SU-DHL-6 (cell line): ENCODE measurements around the gene ACTL10.

Experiments used
- EZH2phosphoT487 ChIP-seq: fragments of 200-600 bp; sonication (generic), shearing (Covaris generic); conservative IDR thresholded peaks from 2 replicates; pipeline ENCODE4 v1.6.1; 2018; ENCODE audit warnings: mild to moderate bottlenecking, antibody characterized with exemption, low read length, moderate library complexity, mixed read lengths
- TF ChIP-seq, protein P1 (sequence below): fragments of 200-600 bp; sonication (generic); IDR thresholded peaks from one replicate; pipeline ENCODE4 v1.5.1; 2017; ENCODE audit warnings: antibody characterized with exemption, mild to moderate bottlenecking, low read length, moderate library complexity; ENCODE audit not compliant: insufficient read depth, poor library complexity, severe bottlenecking

DNA sequence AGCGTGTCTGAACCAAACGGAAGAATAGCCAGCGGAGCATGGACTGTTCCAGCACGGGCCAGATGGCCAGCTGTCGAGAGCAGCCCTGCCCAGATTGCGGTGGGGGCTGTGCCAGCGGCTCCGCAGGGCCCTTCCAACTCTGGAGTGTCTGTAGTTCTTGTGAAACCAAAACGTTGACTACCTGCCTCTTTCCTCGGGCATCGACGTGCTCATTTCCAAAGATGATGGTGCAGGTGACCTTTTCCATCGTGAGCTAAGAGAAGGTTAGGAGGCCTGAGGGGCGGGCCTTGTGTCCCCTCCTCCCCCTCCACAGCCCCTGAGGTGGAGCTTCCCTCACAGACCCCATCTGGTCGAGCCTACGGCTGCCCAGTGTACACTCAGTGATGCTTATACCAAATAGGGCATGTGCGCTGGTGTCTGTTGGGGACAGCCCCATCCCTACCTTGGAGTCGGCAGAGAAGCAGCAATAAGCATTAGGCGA is 17.5 kb upstream of the ACTL10 start:
- TF ChIP-seq, protein P1, sequence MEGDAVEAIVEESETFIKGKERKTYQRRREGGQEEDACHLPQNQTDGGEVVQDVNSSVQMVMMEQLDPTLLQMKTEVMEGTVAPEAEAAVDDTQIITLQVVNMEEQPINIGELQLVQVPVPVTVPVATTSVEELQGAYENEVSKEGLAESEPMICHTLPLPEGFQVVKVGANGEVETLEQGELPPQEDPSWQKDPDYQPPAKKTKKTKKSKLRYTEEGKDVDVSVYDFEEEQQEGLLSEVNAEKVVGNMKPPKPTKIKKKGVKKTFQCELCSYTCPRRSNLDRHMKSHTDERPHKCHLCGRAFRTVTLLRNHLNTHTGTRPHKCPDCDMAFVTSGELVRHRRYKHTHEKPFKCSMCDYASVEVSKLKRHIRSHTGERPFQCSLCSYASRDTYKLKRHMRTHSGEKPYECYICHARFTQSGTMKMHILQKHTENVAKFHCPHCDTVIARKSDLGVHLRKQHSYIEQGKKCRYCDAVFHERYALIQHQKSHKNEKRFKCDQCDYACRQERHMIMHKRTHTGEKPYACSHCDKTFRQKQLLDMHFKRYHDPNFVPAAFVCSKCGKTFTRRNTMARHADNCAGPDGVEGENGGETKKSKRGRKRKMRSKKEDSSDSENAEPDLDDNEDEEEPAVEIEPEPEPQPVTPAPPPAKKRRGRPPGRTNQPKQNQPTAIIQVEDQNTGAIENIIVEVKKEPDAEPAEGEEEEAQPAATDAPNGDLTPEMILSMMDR, result no peak
- TF ChIP-seq EZH2phosphoT487, result no peak
